ES-I3 (cell line): ENCODE measurements around the gene PFKL.
"Not testable (repeated sequence)": the region's sequence is repeated elsewhere in the genome, so short reads cannot be mapped to it uniquely, and the experiment has no call there.

Experiments
- H3K36me3 ChIP-seq: 2 replicates; pipeline ENCODE4 v1.6.1; 2013; ENCODE audit warnings: mild to moderate bottlenecking, low read length, control low read depth, moderate library complexity; ENCODE audit not compliant: insufficient read depth
- H3K4me1 ChIP-seq: 2 replicates; pipeline ENCODE4 v1.6.1; 2013; ENCODE audit warnings: mild to moderate bottlenecking, control low read depth, low read length; ENCODE audit not compliant: insufficient read depth
- H3K9ac ChIP-seq: 2 replicates; pipeline ENCODE4 v1.6.1; 2013; ENCODE audit warnings: low read depth, mild to moderate bottlenecking, low read length, moderate library complexity
- H3K9me3 ChIP-seq: 2 replicates; pipeline ENCODE4 v1.6.1; 2013; ENCODE audit warnings: mild to moderate bottlenecking, low read length, moderate library complexity; ENCODE audit not compliant: control insufficient read depth, insufficient read depth

The PFKL gene

GRCh38 chr21:44296103-44296519, 3.7 kb upstream of the PFKL start:
- Histone ChIP-seq H3K9ac (no peak overlapping the region), H3K4me1 (no peaks in the 10 kb centered on the region; the same call in 1 of the 2 replicates), H3K36me3 (no peaks in the 10 kb centered on the region), H3K9me3 (no peaks in the 10 kb centered on the region)

- Histone ChIP-seq H3K9me3 (no peaks in the 10 kb centered on the region), H3K9ac (no peak overlapping the region), H3K4me1 (no peaks in the 10 kb centered on the region; the same call in 1 of the 2 replicates), H3K36me3 (no peaks in the 10 kb centered on the region)
Observed at GRCh38 chr21:44296916-44297315, 2.9 kb upstream of the PFKL start.

- H3K9me3 ChIP-seq: no peaks in the 10 kb centered on the region
- H3K36me3 ChIP-seq: no peaks in the 10 kb centered on the region
- no peak overlapping the region for H3K9ac ChIP-seq
- no peaks in the 10 kb centered on the region; the same call in 1 of the 2 replicates for H3K4me1 ChIP-seq
Observed at GRCh38 chr21:44297525-44298290, 2.1 kb upstream of the PFKL start.

GRCh38 chr21:44298301-44298700, 1.6 kb upstream of the PFKL start:
- no peak overlapping the region for H3K9ac ChIP-seq
- no peaks in the 10 kb centered on the region; the same call in 1 of the 2 replicates for H3K4me1 ChIP-seq
- no peaks in the 10 kb centered on the region for H3K36me3 ChIP-seq
- H3K9me3 ChIP-seq: no peaks in the 10 kb centered on the region

GRCh38 chr21:44299085-44299457, 782 bp upstream of the PFKL start:
- H3K4me1 ChIP-seq: no peaks in the 10 kb centered on the region; the same call in 1 of the 2 replicates
- no peaks in the 10 kb centered on the region for H3K36me3 ChIP-seq
- H3K9me3 ChIP-seq: no peaks in the 10 kb centered on the region
- peak overlapping the region; percentile 62 for H3K9ac ChIP-seq

- Histone ChIP-seq H3K36me3 (no peaks in the 10 kb centered on the region), H3K9ac (peak overlapping the region; percentile 82), H3K9me3 (no peaks in the 10 kb centered on the region), H3K4me1 (no peaks in the 10 kb centered on the region; the same call in 1 of the 2 replicates)
Observed at GRCh38 chr21:44300262-44300959, 558 bp downstream of the PFKL start.

GRCh38 chr21:44301141-44301540, 1.3 kb downstream of the PFKL start:
- Histone ChIP-seq H3K36me3 (no peaks in the 10 kb centered on the region), H3K9ac (peak overlapping the region; percentile 82; the same call in 1 of the 2 replicates), H3K9me3 (no peaks in the 10 kb centered on the region), H3K4me1 (no peaks in the 10 kb centered on the region; the same call in 1 of the 2 replicates)

- Histone ChIP-seq H3K36me3 (no peaks in the 10 kb centered on the region), H3K9me3 (no peaks in the 10 kb centered on the region), H3K9ac (no peak overlapping the region), H3K4me1 (no peaks in the 10 kb centered on the region; the same call in 1 of the 2 replicates)
Observed at GRCh38 chr21:44301961-44302406, 2.1 kb downstream of the PFKL start.

GRCh38 chr21:44302573-44303401, 2.9 kb downstream of the PFKL start:
- not testable (repeated sequence) for H3K36me3 ChIP-seq, H3K9ac ChIP-seq, H3K4me1 ChIP-seq, H3K9me3 ChIP-seq

GRCh38 chr21:44303490-44303981, 3.7 kb downstream of the PFKL start:
- no peaks in the 10 kb centered on the region for H3K36me3 ChIP-seq
- H3K9ac ChIP-seq: no peak overlapping the region
- H3K9me3 ChIP-seq: no peaks in the 10 kb centered on the region
- H3K4me1 ChIP-seq: no peaks in the 10 kb centered on the region; the same call in 1 of the 2 replicates

GRCh38 chr21:44304011-44304616, 4.3 kb downstream of the PFKL start:
- Histone ChIP-seq H3K36me3 (no peaks in the 10 kb centered on the region), H3K9ac (no peak overlapping the region), H3K4me1 (no peaks in the 10 kb centered on the region; the same call in 1 of the 2 replicates), H3K9me3 (no peaks in the 10 kb centered on the region)

GRCh38 chr21:44304877-44305293, 5.0 kb downstream of the PFKL start:
- H3K9me3 ChIP-seq: no peaks in the 10 kb centered on the region
- no peaks in the 10 kb centered on the region for H3K36me3 ChIP-seq
- H3K9ac ChIP-seq: no peak overlapping the region
- no peaks in the 10 kb centered on the region; the same call in 1 of the 2 replicates for H3K4me1 ChIP-seq

- no peak overlapping the region for H3K9ac ChIP-seq
- H3K36me3 ChIP-seq: no peaks in the 10 kb centered on the region
Observed at GRCh38 chr21:44305691-44306090, 5.8 kb downstream of the PFKL start.

More at GRCh38 chr21:44305691-44306090, 5.8 kb downstream of the PFKL start:
- no peaks in the 10 kb centered on the region; the same call in 1 of the 2 replicates for H3K4me1 ChIP-seq
- H3K9me3 ChIP-seq: no peaks in the 10 kb centered on the region
